ENCODE measurements around the gene FBXO39. TPM values are rescaled to one million over a fixed set of nuclear protein-coding genes. Genes with fewer than 3 reads are reported as not detected.

Gene FBXO39
- total RNA-seq, 1 experiment from 2014 or later: not detected

GRCh38 chr17:6779411-6779810 is 3.4 kb downstream of the FBXO39 start:
- intact Hi-C loops (cut with micrococcal nuclease): no loop called here
- H3K36me3 ChIP-seq (ENCODE audit: low read depth, low read length): no peaks in the 10 kb centered on the region
- no peaks in the 10 kb centered on the region for H3K79me2 ChIP-seq (ENCODE audit: low read length)
- CTCF ChIA-PET: no interaction called here
- H3K4me1 ChIP-seq (ENCODE audit: insufficient read depth, low read length): no peaks in the 10 kb centered on the region
- no peak for ATAC-seq
- POLR2A ChIA-PET (ENCODE audit: unreplicated experiment): no interaction called here
- no peak for DNase-seq
- no peak overlapping the region for H3K4me3 ChIP-seq (ENCODE audit: low read length)
- no peaks in the 10 kb centered on the region for H3F3A ChIP-seq (ENCODE audit: low read length, unreplicated experiment)
- H3K27me3 ChIP-seq (ENCODE audit: low read length): peaks cover 15% of the 10 kb centered on the region; the same call in 1 of the 2 replicates
- TF ChIP-seq CTCF (conservative IDR thresholded peaks at IDR 0.05; ENCODE audit: low read depth, low read length) (no peak), EZH2 (IDR thresholded peaks at IDR 0.05; ENCODE audit: low read length, unreplicated experiment) (no peak), EZH2phosphoT487 (IDR thresholded peaks at IDR 0.05; ENCODE audit: borderline replicate concordance, low read length) (no peak)
- H3K9ac ChIP-seq (ENCODE audit: low read length): no peak overlapping the region
- no peak overlapping the region for H3K27ac ChIP-seq (ENCODE audit: low read length)
- H3K9me2 ChIP-seq (replicated peaks; ENCODE audit: low read length): no peaks in the 10 kb centered on the region
- no peaks in the 10 kb centered on the region for H3K9me3 ChIP-seq (ENCODE audit: low read length)
- BruUV-seq (replicated peaks): no TSS peak
- no peak overlapping the region for H3K4me2 ChIP-seq (ENCODE audit: low read length)
- H2AFZ ChIP-seq (ENCODE audit: low read length): no peak overlapping the region
- H4K20me1 ChIP-seq (ENCODE audit: low read length): no peaks in the 10 kb centered on the region

GRCh38 chr17:6780001-6780400 is 4.0 kb downstream of the FBXO39 start:
- no peaks in the 10 kb centered on the region for H3K9me3 ChIP-seq (ENCODE audit: low read length)
- DNase-seq (no peak), ATAC-seq (no peak)
- CTCF ChIA-PET: no interaction called here
- no peak overlapping the region for H3K27ac ChIP-seq (ENCODE audit: low read length)
- no peaks in the 10 kb centered on the region for H4K20me1 ChIP-seq (ENCODE audit: low read length)
- no peak overlapping the region for H3K4me2 ChIP-seq (ENCODE audit: low read length)
- peaks cover 15% of the 10 kb centered on the region; the same call in 1 of the 2 replicates for H3K27me3 ChIP-seq (ENCODE audit: low read length)
- intact Hi-C loops (cut with micrococcal nuclease): no loop called here
- TF ChIP-seq EZH2 (IDR thresholded peaks at IDR 0.05; ENCODE audit: low read length, unreplicated experiment) (no peak), CTCF (conservative IDR thresholded peaks at IDR 0.05; ENCODE audit: low read depth, low read length) (no peak), EZH2phosphoT487 (IDR thresholded peaks at IDR 0.05; ENCODE audit: borderline replicate concordance, low read length) (no peak)
- no peak overlapping the region for H3K4me3 ChIP-seq (ENCODE audit: low read length)
- H3F3A ChIP-seq (ENCODE audit: low read length, unreplicated experiment): no peaks in the 10 kb centered on the region
- H3K9me2 ChIP-seq (replicated peaks; ENCODE audit: low read length): no peaks in the 10 kb centered on the region
- H3K9ac ChIP-seq (ENCODE audit: low read length): no peak overlapping the region
- H3K36me3 ChIP-seq (ENCODE audit: low read depth, low read length): no peaks in the 10 kb centered on the region
- H2AFZ ChIP-seq (ENCODE audit: low read length): no peak overlapping the region
- POLR2A ChIA-PET (ENCODE audit: unreplicated experiment): no interaction called here
- H3K79me2 ChIP-seq (ENCODE audit: low read length): no peaks in the 10 kb centered on the region
- no peaks in the 10 kb centered on the region for H3K4me1 ChIP-seq (ENCODE audit: insufficient read depth, low read length)
- BruUV-seq (replicated peaks): no TSS peak

- intact Hi-C loops (cut with micrococcal nuclease): no loop called here
- no peaks in the 10 kb centered on the region for H3K9me3 ChIP-seq (ENCODE audit: low read length)
- BruUV-seq (replicated peaks): no TSS peak
- no peak overlapping the region for H3K9ac ChIP-seq (ENCODE audit: low read length)
- no peaks in the 10 kb centered on the region for H3K9me2 ChIP-seq (replicated peaks; ENCODE audit: low read length)
- H3K79me2 ChIP-seq (ENCODE audit: low read length): no peaks in the 10 kb centered on the region
- H3F3A ChIP-seq (ENCODE audit: low read length, unreplicated experiment): no peaks in the 10 kb centered on the region
- H3K36me3 ChIP-seq (ENCODE audit: low read depth, low read length): no peaks in the 10 kb centered on the region
- no peak for TF ChIP-seq EZH2phosphoT487 (IDR thresholded peaks at IDR 0.05; ENCODE audit: borderline replicate concordance, low read length)
- no peak for TF ChIP-seq CTCF (conservative IDR thresholded peaks at IDR 0.05; ENCODE audit: low read depth, low read length)
- TF ChIP-seq EZH2 (IDR thresholded peaks at IDR 0.05; ENCODE audit: low read length, unreplicated experiment): no peak
- POLR2A ChIA-PET (ENCODE audit: unreplicated experiment): no interaction called here
- CTCF ChIA-PET: no interaction called here
- peaks cover 15% of the 10 kb centered on the region; the same call in 1 of the 2 replicates for H3K27me3 ChIP-seq (ENCODE audit: low read length)
- DNase-seq (no peak), ATAC-seq (no peak)
- H3K4me3 ChIP-seq (ENCODE audit: low read length): no peak overlapping the region
- no peaks in the 10 kb centered on the region for H4K20me1 ChIP-seq (ENCODE audit: low read length)
- no peak overlapping the region for H3K27ac ChIP-seq (ENCODE audit: low read length)
- H2AFZ ChIP-seq (ENCODE audit: low read length): no peak overlapping the region
- H3K4me1 ChIP-seq (ENCODE audit: insufficient read depth, low read length): no peaks in the 10 kb centered on the region
- no peak overlapping the region for H3K4me2 ChIP-seq (ENCODE audit: low read length)
Measured at GRCh38 chr17:6780886-6781285, 4.9 kb downstream of the FBXO39 start.

All from PC-3 (cell line).